ENCODE results near the gene IQCN. TPM values are rescaled to one million over a fixed set of nuclear protein-coding genes. Genes with fewer than 3 reads are reported as not detected.

IQCN gene
- polyA plus RNA-seq, 1 donor = 5.5 TPM

DNA sequence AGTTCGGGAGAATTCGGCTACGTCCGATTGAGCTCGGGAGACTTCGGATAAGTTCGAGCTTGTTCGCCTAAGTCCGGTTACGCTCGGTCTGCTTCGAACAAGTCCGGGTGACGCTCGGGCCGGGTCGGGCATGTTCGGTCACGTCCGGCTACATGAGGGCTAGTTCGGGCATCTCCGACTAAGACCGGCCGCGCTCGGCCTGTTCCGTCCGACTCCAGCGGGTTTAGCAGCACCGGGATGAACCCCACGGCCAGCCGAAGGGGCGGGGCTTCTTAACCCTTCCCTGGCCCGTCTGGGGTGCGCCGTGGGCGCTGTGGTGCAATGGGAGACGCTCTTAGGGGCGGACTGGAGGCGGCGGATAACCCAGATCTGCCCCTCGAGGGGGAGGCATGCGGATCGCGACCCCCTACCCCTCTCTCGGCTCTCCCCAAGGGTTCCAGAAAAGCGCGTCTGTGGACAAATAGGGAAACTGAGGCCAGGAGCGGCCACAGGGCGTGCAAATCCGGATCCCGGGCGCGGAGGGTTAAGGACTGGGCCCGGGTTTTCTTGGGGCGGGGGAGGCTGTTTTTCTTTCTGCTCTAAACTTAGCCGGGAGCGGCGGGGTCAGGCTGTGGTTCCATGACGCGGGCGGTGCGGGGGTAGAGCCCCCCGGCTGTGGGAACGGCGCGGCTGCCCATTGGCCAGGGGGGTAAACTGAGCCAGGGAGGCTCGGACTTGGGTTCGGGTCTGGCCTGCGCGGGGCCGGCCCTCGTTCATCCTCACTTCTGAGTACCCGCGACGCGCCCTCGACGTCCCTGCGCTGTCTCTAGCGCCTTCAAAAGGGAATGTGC is 49.5 kb downstream of the IQCN start:
- Histone ChIP-seq H3K36me3 (ENCODE audit: control insufficient read depth, insufficient read depth, low read length) (no peaks in the 10 kb centered on the region), H3K4me3 (ENCODE audit: low read length) (peak overlapping the region; percentile 45), H3K4me1 (ENCODE audit: control insufficient read depth, insufficient read depth, low read length) (peaks cover 18% of the 10 kb centered on the region), H3K9me3 (ENCODE audit: control insufficient read depth, low read depth, low read length) (peaks cover 3% of the 10 kb centered on the region), H3K27ac (ENCODE audit: low read length) (no peak overlapping the region), H3K27me3 (ENCODE audit: control insufficient read depth, insufficient read depth, low read length) (peaks cover 57% of the 10 kb centered on the region)
- WGBS (ENCODE audit: insufficient coverage, low lambda C conversion rate) = no CpG with 5 or more reads among the region's 81 CpGs
- DNase-seq = peak; percentile 96 to 97

DNA sequence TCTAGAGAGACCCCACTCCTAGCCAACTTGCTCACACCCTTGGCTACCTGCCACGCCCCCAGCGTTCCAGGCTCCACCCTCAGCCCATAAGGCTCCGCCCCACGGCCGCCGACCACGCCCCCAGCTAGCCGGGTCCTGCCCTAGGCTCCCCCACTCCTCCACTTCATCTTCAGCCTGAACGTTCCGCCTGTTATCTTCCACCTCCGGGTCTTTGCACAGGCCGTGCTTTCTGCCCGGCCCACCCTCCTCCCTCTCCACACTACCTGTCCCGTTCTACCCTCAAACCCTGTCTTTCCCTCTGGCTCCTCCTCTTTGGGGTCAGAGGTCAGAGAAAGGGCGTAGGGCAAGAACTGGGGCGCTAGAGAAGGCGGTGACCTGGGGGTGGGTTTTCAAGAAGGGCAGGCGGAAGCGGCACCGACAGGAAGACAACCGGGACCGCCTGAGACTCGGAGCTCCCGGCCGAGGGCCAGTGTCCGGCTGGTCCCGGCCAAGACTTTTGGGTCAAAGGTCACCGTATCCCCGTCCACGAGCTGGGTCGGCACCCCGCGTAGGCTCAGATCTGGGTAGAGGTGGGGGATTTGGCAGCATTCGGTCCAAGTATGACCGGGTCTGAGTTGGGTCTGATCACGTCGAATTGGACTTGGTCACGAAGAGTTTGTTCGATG is 50.3 kb downstream of the IQCN start:
- peaks cover 18% of the 10 kb centered on the region for H3K4me1 ChIP-seq (ENCODE audit: control insufficient read depth, insufficient read depth, low read length)
- peaks cover 3% of the 10 kb centered on the region for H3K9me3 ChIP-seq (ENCODE audit: control insufficient read depth, low read depth, low read length)
- peaks cover 55% of the 10 kb centered on the region for H3K27me3 ChIP-seq (ENCODE audit: control insufficient read depth, insufficient read depth, low read length)
- no peaks in the 10 kb centered on the region for H3K36me3 ChIP-seq (ENCODE audit: control insufficient read depth, insufficient read depth, low read length)
- no CpG with 5 or more reads among the region's 39 CpGs for WGBS (ENCODE audit: insufficient coverage, low lambda C conversion rate)
- peak in 1 of 2 donors; percentile 39 for DNase-seq
- peak overlapping the region; percentile 45 for H3K4me3 ChIP-seq (ENCODE audit: low read length)
- no peak overlapping the region for H3K27ac ChIP-seq (ENCODE audit: low read length)

DNA sequence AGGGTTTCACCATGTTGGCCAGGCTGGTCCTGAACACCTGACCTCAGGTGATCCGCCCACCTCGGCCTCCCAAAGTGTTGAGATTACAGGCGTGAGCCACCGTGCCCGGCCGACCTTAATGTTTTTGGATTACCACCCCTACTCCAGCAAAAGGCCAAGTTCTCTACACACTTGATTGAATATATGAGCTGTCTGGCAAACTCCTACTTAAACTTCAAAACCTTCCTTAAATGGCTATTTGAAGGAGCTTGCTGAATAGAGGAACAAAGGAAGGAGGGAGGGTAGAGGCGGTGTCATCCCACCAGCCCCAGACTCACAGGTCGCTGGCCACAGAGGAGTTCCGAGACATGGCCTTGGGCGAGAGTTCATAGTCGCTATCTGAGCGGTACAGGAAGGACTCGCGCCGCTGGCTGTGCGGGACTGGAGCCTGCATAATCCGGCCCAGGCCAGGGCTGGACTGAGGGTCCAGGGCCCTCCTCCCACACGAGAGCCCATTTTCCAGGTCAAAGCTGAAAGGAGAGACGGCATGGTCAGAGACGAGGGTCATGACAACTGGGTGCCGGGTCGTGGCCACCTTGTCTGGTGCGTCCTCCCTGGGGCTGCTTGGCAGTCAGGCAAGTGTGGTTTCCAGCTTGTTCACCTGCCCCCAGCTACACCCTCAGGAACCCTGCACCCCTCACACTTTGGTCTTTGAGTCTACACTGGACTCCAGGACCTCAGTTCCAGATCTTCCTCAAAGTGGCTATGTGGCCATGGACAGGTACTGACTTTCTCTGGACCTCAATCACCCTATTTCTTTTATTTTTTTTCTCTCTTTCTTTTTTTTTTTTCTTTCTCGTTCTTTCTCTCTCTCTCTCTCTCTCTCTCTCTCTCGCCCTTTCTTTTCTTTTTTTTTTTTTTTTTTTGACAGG is 52.2 kb downstream of the IQCN start:
- Histone ChIP-seq H3K4me3 (ENCODE audit: low read length) (no peak overlapping the region), H3K27ac (ENCODE audit: low read length) (no peak overlapping the region), H3K9me3 (ENCODE audit: control insufficient read depth, low read depth, low read length) (peaks cover 3% of the 10 kb centered on the region), H3K4me1 (ENCODE audit: control insufficient read depth, insufficient read depth, low read length) (peaks cover 18% of the 10 kb centered on the region), H3K36me3 (ENCODE audit: control insufficient read depth, insufficient read depth, low read length) (no peaks in the 10 kb centered on the region), H3K27me3 (ENCODE audit: control insufficient read depth, insufficient read depth, low read length) (peaks cover 49% of the 10 kb centered on the region)
- no peak for DNase-seq
- 86% methylated on average over 1 of the region's 25 CpGs for WGBS (ENCODE audit: insufficient coverage, low lambda C conversion rate)

DNA sequence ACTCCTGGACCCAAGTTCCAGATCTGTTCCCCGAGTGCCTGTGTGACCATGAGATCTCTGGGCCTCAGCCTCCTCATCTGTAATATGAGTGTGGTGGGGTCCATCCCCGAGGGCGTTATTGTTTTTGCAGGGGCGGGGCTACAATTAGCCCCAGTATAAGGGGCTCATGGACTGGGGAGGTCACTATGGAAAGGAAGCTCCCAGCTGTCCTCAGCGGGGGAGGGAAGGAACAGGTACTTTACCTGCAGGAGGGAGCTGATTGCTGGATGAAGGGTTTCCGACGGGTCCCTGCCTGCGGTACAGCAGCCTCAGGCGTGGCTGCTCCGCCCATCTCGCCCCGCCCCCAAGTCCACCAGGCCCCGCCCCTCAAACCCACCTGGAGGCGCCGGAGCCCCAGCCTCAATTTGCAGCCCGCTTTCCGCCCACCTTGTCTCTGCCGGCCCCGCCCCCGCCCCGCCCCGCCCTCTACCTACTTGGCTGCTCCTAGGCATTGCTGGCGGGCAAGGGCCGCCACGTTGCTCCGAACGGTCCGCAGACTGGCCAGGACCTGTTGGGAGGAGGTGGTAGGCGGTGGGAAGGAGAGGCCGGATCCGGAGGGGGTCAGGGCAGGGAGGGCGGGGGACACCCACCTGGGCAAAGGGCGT is 53.5 kb downstream of the IQCN start:
- no peak overlapping the region for H3K4me3 ChIP-seq (ENCODE audit: low read length)
- no CpG with 5 or more reads among the region's 33 CpGs for WGBS (ENCODE audit: insufficient coverage, low lambda C conversion rate)

DNA sequence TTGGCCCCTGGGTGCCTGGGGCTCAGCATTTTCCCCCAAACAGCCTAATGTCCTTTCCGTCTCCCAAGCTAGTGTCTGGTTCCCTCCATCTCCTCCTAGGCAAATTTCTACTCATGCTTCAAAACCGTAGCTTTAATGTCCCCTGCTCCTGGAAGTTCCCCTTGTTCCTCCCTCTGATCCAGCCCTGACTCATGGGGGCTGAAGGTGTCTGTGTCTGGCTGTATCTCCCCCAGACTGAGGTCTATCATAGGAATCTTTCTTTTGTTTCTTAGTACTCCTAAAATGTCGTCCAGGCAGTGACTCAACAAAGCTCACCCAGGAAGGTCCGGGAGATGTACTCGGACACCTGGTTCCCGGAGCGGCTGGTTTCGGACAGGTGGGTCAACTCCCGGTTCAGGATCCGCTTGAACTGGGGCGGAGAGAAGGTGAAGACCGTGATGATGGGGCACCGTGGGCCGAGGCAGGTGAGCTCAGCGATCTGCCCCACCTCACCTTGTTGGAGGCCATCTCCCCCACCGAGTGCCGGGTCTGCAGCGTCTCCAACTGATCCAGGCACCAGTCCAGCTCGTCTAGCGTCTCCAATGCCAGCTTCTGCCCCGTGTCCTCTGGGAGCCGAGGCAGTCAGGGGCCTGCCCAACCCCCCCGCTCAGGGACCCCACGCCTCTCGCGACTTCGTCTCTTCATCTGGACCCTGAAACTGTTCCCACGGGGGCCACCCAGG is 54.2 kb downstream of the IQCN start:
- DNase-seq = no peak
- Histone ChIP-seq H3K27ac (ENCODE audit: low read length) (no peak overlapping the region), H3K4me1 (ENCODE audit: control insufficient read depth, insufficient read depth, low read length) (peaks cover 15% of the 10 kb centered on the region), H3K4me3 (ENCODE audit: low read length) (no peak overlapping the region), H3K27me3 (ENCODE audit: control insufficient read depth, insufficient read depth, low read length) (peaks cover 31% of the 10 kb centered on the region), H3K9me3 (ENCODE audit: control insufficient read depth, low read depth, low read length) (peaks cover 3% of the 10 kb centered on the region), H3K36me3 (ENCODE audit: control insufficient read depth, insufficient read depth, low read length) (no peaks in the 10 kb centered on the region)
- no CpG with 5 or more reads among the region's 28 CpGs for WGBS (ENCODE audit: insufficient coverage, low lambda C conversion rate)

More for the DNA sequence above, 53.5 kb downstream of the IQCN start:
- Histone ChIP-seq H3K9me3 (ENCODE audit: control insufficient read depth, low read depth, low read length) (peaks cover 3% of the 10 kb centered on the region), H3K27ac (ENCODE audit: low read length) (no peak overlapping the region), H3K36me3 (ENCODE audit: control insufficient read depth, insufficient read depth, low read length) (no peaks in the 10 kb centered on the region), H3K27me3 (ENCODE audit: control insufficient read depth, insufficient read depth, low read length) (peaks cover 38% of the 10 kb centered on the region), H3K4me1 (ENCODE audit: control insufficient read depth, insufficient read depth, low read length) (peaks cover 18% of the 10 kb centered on the region)
- no peak for DNase-seq

DNA sequence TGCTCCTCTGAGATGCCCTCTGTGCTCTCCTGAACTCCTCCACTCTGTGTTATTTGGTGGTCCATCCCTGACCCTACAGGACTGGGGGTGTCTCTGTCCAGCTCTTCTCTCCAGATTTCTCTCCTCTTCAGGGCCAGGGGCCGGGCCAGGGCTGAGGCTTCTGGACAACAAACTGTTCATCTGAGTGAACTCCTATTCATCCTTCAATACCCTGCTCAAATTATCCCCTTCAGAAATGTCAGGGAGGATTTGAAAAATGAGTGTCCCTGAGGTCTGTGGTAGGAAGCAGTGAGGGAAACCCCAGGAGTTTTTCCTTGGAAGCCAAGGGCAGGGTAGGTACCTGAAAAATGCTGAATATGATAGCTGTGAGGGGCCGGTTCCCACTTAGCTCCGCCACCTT is 55.7 kb downstream of the IQCN start:
- peaks cover 20% of the 10 kb centered on the region for H3K27me3 ChIP-seq (ENCODE audit: control insufficient read depth, insufficient read depth, low read length)
- H3K9me3 ChIP-seq (ENCODE audit: control insufficient read depth, low read depth, low read length) = no peaks in the 10 kb centered on the region
- no peak overlapping the region for H3K27ac ChIP-seq (ENCODE audit: low read length)
- no peak overlapping the region for H3K4me3 ChIP-seq (ENCODE audit: low read length)
- peaks cover 4% of the 10 kb centered on the region for H3K4me1 ChIP-seq (ENCODE audit: control insufficient read depth, insufficient read depth, low read length)
- WGBS (ENCODE audit: insufficient coverage, low lambda C conversion rate) = no CpG with 5 or more reads among the region's 3 CpGs
- no peaks in the 10 kb centered on the region for H3K36me3 ChIP-seq (ENCODE audit: control insufficient read depth, insufficient read depth, low read length)
- DNase-seq = no peak

DNA sequence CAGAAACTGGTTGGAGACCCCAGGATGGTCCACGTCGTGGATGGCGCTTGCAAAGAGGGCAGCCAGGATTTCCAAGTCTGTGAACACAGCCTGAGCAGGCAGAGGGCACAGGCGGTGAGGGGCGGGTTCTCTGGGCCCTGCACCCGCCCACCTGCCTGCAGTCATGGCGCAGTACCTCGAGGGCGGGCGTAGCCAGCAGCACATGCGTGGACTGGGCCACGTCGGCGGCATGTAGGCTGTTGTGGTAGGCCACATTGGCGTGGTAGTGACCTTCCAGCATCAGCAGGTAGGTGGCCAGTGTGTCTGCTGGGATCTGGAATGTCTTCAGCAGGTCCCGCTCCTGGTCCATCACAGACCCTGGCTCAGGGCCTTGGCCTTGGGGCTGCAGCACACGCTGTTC is 56.1 kb downstream of the IQCN start:
- H3K9me3 ChIP-seq (ENCODE audit: control insufficient read depth, low read depth, low read length) = no peaks in the 10 kb centered on the region
- no CpG with 5 or more reads among the region's 17 CpGs for WGBS (ENCODE audit: insufficient coverage, low lambda C conversion rate)
- no peaks in the 10 kb centered on the region for H3K36me3 ChIP-seq (ENCODE audit: control insufficient read depth, insufficient read depth, low read length)
- peaks cover 4% of the 10 kb centered on the region for H3K4me1 ChIP-seq (ENCODE audit: control insufficient read depth, insufficient read depth, low read length)
- no peak overlapping the region for H3K4me3 ChIP-seq (ENCODE audit: low read length)
- no peak for DNase-seq
- peaks cover 23% of the 10 kb centered on the region for H3K27me3 ChIP-seq (ENCODE audit: control insufficient read depth, insufficient read depth, low read length)
- no peak overlapping the region for H3K27ac ChIP-seq (ENCODE audit: low read length)

DNA sequence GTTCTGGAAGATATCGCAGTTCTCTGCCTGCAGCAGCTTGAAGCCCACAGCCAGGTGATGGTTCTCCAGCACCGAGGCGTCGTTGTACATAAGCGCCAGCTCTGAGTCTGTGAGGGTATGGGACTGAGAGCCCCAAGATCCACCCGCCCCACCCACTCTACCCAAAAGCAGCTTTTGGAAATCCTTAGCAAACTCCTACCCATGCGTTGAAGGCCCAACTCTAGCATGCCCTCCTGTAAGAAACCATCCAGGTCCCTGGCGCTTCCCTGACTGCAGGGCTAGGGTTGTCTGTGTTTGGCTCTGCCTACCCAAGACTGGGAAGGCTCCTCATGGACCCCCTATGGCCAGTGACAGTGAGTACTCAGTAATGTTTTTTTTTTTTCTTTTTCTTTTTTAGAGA is 57.5 kb downstream of the IQCN start:
- no peak overlapping the region for H3K27ac ChIP-seq (ENCODE audit: low read length)
- H3K9me3 ChIP-seq (ENCODE audit: control insufficient read depth, low read depth, low read length) = no peaks in the 10 kb centered on the region
- WGBS (ENCODE audit: insufficient coverage, low lambda C conversion rate) = no CpG with 5 or more reads among the region's 8 CpGs
- DNase-seq = no peak
- no peaks in the 10 kb centered on the region for H3K36me3 ChIP-seq (ENCODE audit: control insufficient read depth, insufficient read depth, low read length)
- peaks cover 4% of the 10 kb centered on the region for H3K4me1 ChIP-seq (ENCODE audit: control insufficient read depth, insufficient read depth, low read length)
- no peak overlapping the region for H3K4me3 ChIP-seq (ENCODE audit: low read length)
- H3K27me3 ChIP-seq (ENCODE audit: control insufficient read depth, insufficient read depth, low read length) = peaks cover 19% of the 10 kb centered on the region

DNA sequence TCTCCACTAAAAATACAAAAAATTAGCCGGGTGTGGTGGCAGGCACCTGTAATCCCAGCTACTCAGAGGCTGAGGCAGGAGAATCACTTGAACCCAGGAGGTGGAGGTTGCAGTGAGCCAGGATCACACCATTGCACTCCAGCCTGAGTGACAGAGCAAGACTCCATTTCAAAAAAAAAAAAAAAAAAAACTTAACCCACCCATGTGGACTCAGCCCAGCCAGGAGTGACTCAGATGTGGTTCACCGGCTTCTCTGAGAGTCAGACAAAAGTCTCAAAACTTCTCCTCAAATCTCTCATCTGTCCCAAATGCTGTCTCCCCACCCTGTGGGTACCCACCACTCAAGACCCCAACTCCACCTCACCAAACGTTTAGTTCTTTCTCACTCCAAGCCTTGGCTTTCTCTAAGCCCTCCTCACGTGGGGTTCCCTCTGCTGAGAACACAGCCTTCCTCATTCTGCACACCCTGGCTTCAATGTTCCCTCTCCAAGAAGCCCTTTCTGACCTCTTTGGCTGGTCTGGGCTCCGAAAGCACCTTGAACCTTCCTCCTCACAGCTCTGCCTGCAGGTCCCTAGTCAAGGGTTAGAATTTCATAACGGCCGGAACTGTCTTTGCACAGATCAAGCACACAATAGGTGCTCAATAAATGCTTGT is 59.3 kb downstream of the IQCN start:
- no CpG with 5 or more reads among the region's 7 CpGs for WGBS (ENCODE audit: insufficient coverage, low lambda C conversion rate)
- Histone ChIP-seq H3K27me3 (ENCODE audit: control insufficient read depth, insufficient read depth, low read length) (peaks cover 12% of the 10 kb centered on the region), H3K9me3 (ENCODE audit: control insufficient read depth, low read depth, low read length) (no peaks in the 10 kb centered on the region), H3K4me1 (ENCODE audit: control insufficient read depth, insufficient read depth, low read length) (no peaks in the 10 kb centered on the region), H3K27ac (ENCODE audit: low read length) (no peak overlapping the region), H3K4me3 (ENCODE audit: low read length) (no peak overlapping the region), H3K36me3 (ENCODE audit: control insufficient read depth, insufficient read depth, low read length) (no peaks in the 10 kb centered on the region)
- no peak for DNase-seq

Data from large intestine (tissue), 3 donors.